ENCODE data around the gene HAGHL.

Gene HAGHL

DNA sequence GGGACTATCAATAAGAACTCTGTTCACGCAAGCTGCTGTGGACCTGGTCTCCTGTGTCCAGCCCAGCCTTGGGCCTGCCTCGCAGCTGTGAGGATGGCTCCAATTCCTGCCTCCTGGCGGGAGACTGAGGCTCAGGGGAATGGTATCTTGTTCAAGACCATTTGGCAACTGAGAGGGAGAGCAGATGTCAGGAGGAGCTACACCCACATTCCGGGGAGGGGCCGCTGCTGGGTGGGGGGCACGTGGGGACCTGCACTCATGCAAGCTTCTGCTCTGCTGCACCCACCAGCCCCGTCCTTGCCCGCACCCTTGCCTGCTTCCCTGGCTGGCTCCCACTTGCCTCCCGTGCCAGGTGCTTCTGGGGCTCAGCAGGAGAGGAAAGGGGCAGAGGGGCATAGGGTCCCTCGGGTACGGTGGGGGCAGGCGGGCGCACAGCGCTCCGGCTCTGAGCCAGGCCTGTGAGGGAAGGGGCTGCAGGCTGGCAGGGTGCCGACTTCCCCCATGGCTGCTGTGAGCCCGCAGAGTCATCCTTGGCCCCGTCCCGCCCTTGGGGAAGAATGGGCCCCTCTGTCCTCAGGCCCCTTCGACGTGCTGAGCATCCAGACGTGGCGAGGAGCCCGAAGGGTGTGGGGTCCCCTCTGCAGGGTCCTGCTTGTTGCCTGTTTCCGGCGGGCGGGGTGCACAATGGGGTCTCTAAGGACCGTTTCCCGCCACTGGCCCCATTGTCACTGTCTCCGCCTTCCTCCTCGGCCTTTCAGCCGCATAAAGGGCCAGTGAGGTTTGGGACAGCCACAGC, 9.3 kb upstream of the HAGHL start:
- H3K36me3 Mint-ChIP-seq = no peaks in the 10 kb centered on the region
- peaks cover 29% of the 10 kb centered on the region for H3K4me1 Mint-ChIP-seq
- H3K27me3 Mint-ChIP-seq = peaks cover 83% of the 10 kb centered on the region
- no peak for DNase-seq
- CTCF ChIA-PET = no interaction called here
- H3K9me3 Mint-ChIP-seq = no peaks in the 10 kb centered on the region
- H3K4me3 Mint-ChIP-seq = no peak overlapping the region
- H3K27ac Mint-ChIP-seq = no peak overlapping the region

DNA sequence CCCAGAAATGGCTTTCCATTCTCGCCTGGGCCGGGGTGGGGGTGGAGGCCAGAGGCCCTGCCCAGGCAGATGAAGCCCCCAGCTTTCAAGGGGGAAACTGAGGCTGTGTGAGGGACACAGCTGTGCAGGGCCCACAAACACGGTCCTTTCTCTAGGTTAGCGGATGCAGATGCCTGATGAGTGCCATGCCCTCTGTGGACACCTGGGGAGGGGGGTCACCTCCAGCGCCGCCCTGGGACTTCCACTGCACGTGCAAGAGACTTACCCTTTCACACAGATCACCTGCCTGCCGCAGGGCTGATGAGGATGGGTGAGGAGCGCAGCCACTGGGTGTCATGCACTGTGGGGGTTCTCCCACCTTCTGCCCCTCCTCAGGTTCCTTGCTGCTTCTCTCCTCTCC, 8.5 kb upstream of the HAGHL start:
- CTCF ChIA-PET = interaction anchor here (1.0 kb wide), 1 partner anchor 23 kb away, joined by 4 read pairs; no protein-coding TSS in a partner anchor
- no peak overlapping the region for H3K27ac Mint-ChIP-seq
- H3K4me3 Mint-ChIP-seq = no peak overlapping the region
- H3K36me3 Mint-ChIP-seq = no peaks in the 10 kb centered on the region
- H3K4me1 Mint-ChIP-seq = peaks cover 28% of the 10 kb centered on the region
- H3K9me3 Mint-ChIP-seq = no peaks in the 10 kb centered on the region
- no peak for DNase-seq
- peaks cover 80% of the 10 kb centered on the region for H3K27me3 Mint-ChIP-seq

DNA sequence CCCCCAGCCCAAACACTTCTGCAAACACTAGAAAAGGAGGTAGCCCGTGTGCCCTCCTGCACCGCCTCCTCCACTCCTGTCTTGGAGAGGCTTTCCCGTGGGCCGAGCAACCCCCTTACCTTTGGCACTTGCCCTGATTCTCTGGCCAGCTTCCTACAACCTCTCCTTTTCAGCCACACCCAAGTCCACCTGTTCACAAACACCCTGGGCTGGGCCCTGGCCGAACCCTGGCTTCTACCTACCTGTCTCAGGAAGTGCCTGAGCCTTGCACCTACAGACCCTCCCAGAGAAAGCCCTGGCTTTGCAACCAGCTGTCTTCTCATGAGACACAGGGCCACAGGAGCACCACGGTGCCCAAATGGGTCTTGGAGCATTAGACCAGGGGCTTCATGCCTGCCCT, 8.0 kb upstream of the HAGHL start:
- no peaks in the 10 kb centered on the region for H3K36me3 Mint-ChIP-seq
- peaks cover 27% of the 10 kb centered on the region for H3K4me1 Mint-ChIP-seq
- H3K9me3 Mint-ChIP-seq = no peaks in the 10 kb centered on the region
- H3K27me3 Mint-ChIP-seq = peaks cover 75% of the 10 kb centered on the region
- no peak overlapping the region for H3K27ac Mint-ChIP-seq
- CTCF ChIA-PET = interaction anchor here (1.0 to 1.7 kb wide), 4 partner anchors 16 to 68 kb away, joined by 3 to 6 read pairs (median 4); no protein-coding TSS in a partner anchor
- DNase-seq = no peak
- H3K4me3 Mint-ChIP-seq = peak overlapping the region; percentile 10

DNA sequence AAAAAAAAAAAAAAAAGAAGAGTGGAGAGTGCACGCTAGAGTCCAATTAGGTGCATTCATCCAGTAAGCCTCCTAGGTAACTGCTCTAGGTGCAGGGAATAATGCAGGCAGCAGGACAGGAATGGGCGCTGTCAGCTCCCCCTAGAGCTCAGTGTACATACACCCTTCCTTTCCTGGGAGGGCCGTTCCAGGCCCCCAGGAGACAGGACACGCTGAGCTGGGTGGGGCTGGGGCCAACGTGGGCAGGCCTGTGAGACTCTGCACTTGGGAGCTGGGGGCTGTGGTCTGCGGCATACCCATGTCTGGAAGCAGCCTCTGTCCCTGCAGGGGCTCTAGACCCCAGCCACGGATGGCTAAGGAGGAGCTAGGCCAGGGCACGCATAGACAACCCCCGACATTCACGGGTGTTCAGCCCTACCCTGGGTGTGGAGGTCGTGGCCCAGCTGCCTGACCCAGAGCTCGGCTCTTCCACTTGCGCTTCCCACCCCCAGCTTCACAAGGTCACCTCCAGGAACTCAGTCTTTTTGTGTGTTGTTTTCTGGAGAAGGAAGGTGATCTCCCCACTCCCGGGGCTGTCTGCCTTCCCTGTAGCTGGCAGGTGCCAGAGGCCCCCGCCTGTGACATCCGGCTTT, 7.0 kb upstream of the HAGHL start:
- Mint-ChIP-seq H3K27me3 (peaks cover 76% of the 10 kb centered on the region), H3K4me3 (peak overlapping the region; percentile 72), H3K9me3 (no peaks in the 10 kb centered on the region), H3K27ac (peak overlapping the region; percentile 63), H3K4me1 (peaks cover 25% of the 10 kb centered on the region), H3K36me3 (no peaks in the 10 kb centered on the region)
- DNase-seq = no peak
- CTCF ChIA-PET = interaction anchor here (0.7 to 1.7 kb wide), 10 partner anchors 8 to 457 kb away, joined by 3 to 7 read pairs (median 4); no protein-coding TSS in a partner anchor

DNA sequence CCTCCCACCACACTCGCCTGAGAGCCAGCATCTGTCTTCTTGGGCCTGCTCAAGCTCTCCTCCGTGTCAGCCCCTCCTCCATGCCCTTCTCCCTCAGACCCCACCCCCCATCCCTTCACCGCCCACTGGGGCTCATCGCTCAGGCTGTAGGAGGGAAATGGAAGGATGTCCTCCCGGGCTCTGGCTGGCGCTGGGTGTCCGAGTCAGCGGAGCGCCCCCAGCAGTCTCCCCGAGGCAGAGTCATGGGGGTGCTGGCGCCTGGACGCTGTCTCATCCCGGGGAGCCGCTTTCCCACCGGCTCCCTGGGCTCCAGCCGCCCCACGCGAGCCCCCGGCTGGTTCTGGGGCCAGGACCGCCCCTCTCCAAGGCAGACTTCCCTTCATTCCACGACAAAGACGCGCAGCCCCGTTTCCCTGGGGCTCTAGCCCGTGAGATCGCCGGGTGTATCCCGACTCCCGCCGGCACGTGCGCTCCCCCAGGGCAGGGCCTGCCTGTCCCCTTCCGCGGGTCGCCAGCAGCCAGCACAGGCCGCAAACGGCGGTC, 6.4 kb upstream of the HAGHL start:
- peak; percentile 55 for DNase-seq
- H3K4me1 Mint-ChIP-seq = peaks cover 25% of the 10 kb centered on the region
- no peaks in the 10 kb centered on the region for H3K9me3 Mint-ChIP-seq

DNA sequence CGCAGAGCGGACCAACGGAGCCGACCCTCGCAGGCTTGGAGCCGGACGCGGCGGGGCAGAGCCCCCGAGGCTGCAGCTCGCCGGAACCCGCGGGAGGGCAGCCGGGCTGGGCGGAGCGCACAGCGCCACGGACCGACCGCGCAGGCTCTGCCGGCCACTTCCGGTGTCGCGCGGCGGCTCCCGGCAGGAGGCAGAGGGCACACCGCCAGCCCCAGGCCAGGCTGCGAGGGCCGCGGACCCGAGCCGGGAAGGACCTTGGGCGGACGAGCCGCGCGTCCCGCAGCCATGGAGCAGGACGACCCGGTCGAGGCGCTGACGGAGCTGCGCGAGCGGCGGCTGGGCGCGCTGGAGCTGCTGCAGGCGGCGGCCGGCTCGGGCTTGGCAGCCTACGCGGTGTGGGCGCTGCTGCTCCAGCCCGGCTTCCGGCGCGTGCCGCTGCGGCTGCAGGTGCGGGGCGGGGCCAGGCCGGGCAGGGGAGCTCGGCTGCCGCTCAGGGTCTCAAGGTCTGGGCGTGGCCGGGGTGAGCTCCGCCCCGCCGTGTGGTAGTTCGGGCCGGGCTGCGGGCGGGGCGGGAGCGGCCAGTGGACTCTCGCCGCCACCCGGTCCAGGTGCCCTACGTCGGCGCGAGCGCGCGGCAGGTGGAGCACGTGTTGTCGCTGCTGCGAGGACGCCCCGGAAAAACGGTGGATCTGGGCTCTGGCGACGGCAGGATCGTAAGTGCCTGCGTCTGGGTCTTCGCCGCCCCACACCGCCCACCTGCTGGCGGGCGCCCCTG, 5.7 kb upstream of the HAGHL start, which contains the start of gene ANTKMT:
Gene ANTKMT (plus strand): TSS at position 157 of the 775 bp plus-strand sequence. CDS start 129 bp downstream, at position 286.
- Mint-ChIP-seq H3K27me3 (peaks cover 82% of the 10 kb centered on the region), H3K27ac (peak within 1 kb of the TSS; percentile 63), H3K9me3 (no peaks in the 10 kb centered on the region), H3K36me3 (no peaks in the 10 kb centered on the region), H3K4me3 (peak within 1 kb of the TSS; percentile 72), H3K4me1 (peaks cover 22% of the 10 kb centered on the region)
- CTCF ChIA-PET = interaction anchor here (1.1 to 1.6 kb wide), 4 partner anchors 9 to 15 kb away, joined by 3 to 7 read pairs (median 4); no protein-coding TSS in a partner anchor
- peak; percentile 80 for DNase-seq

More for the DNA sequence above, 6.4 kb upstream of the HAGHL start:
- H3K27ac Mint-ChIP-seq = peak overlapping the region; percentile 63
- CTCF ChIA-PET = interaction anchor here (0.7 to 1.7 kb wide), 9 partner anchors 8 to 457 kb away, joined by 3 to 7 read pairs (median 4); no protein-coding TSS in a partner anchor
- H3K27me3 Mint-ChIP-seq = peaks cover 81% of the 10 kb centered on the region
- H3K4me3 Mint-ChIP-seq = peak overlapping the region; percentile 72
- H3K36me3 Mint-ChIP-seq = no peaks in the 10 kb centered on the region

DNA sequence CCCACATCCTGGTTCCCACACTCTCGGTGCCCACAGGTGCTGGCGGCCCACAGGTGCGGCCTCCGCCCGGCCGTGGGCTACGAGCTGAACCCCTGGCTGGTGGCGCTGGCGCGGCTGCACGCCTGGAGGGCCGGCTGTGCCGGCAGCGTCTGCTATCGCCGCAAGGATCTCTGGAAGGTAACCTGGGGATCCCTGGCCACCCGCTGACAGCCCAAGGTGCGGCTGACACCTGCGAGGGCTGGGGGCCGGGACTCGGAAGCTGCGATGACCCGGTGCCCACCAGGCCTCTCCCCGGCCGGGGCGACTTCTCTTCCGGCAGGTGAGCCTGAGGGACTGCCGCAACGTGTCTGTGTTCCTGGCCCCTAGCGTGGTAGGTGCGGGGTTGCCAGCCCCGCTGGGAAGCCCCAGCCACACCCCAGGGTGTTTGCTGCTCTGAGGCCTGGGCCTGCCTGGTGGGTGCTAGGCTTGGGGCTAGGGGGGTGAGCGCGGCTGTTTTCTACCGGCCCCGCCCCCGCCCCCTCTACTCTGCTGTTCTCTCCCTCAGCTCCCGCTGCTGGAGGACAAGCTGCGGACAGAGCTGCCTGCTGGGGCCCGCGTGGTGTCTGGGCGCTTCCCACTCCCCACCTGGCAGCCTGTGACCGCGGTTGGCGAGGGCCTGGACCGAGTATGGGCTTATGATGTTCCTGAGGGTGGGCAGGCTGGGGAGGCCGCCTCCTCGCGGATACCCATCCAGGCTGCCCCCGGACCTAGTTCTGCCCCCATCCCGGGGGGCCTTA, 5.0 kb upstream of the HAGHL start:
- no peak overlapping the region for H3K27ac Mint-ChIP-seq

DNA sequence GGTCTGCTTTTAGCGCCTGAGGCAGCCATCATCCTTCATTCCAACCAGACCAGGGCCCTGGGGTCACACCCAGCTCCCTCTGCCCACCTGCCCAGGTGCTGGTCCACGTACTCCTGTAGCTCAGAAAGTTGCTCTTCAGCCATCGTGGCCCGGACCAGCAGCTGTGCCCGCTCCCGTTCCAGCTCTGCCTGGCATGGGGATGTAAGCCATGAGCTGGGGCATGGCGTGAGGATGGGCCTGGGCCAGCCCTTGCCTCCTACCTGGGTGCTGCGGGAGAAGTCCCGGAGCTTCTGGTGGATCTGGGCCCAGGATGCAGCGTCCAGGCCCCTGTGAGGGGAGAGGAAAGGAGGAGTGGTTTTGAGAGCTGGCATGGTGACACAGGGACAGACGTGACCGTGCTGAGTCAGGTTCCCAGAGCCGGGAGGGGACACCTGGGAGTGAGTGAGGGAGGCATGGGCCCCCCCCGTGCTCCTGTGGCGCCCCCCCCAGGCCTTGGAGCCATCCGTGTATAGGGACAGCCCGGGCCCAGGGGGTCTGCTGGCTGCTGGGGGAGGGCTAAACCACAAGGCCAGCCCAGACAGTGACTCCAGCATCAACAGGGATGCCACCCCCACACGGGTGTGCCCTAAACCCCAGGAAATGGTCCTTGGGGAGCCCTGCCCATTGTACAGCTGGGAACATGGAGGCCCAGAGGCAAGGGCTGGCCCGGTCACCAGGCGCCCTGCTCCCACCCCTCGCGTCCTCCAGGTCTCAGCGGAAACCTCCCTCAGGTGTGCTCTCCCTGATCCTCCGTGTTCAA, 3.9 kb upstream of the HAGHL start:
- Mint-ChIP-seq H3K27me3 (peaks cover 70% of the 10 kb centered on the region), H3K9me3 (no peaks in the 10 kb centered on the region), H3K27ac (peak overlapping the region; percentile 45), H3K36me3 (no peaks in the 10 kb centered on the region), H3K4me3 (no peak overlapping the region), H3K4me1 (peaks cover 22% of the 10 kb centered on the region)
- DNase-seq = no peak
- CTCF ChIA-PET = interaction anchor here (2.0 kb wide), 1 partner anchor 11 kb away, joined by 9 read pairs; no protein-coding TSS in a partner anchor

More for the DNA sequence above, 5.0 kb upstream of the HAGHL start:
- Mint-ChIP-seq H3K4me3 (no peak overlapping the region), H3K9me3 (no peaks in the 10 kb centered on the region), H3K36me3 (no peaks in the 10 kb centered on the region), H3K27me3 (peaks cover 81% of the 10 kb centered on the region), H3K4me1 (peaks cover 22% of the 10 kb centered on the region)
- DNase-seq = no peak
- CTCF ChIA-PET = interaction anchor here (1.1 to 1.6 kb wide), 2 partner anchors 9 to 12 kb away, joined by 3 to 7 read pairs; no protein-coding TSS in a partner anchor

DNA sequence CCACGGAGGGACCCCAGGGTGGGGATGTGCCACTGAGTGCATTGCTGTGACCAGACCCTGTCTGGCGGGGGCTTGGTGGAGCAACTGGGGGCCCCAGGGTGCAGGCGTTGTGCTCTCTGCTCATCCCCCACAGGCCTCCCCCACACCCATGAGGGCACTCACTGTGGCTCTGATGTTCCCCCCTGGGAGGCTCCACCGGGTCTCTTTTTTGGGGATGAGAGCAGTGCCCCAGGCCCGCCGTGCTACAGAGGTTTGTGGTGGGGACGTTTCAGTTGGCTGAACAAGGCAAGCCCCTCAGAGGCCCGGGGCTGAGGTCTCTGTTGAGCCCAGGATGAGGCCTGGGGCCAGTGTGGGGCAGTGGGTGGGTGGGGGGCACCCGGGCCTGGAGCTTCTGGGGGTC, 3.2 kb upstream of the HAGHL start:
- no peak for DNase-seq
- Mint-ChIP-seq H3K36me3 (no peaks in the 10 kb centered on the region), H3K4me3 (no peak overlapping the region), H3K27ac (no peak overlapping the region), H3K27me3 (peaks cover 64% of the 10 kb centered on the region), H3K4me1 (peaks cover 22% of the 10 kb centered on the region), H3K9me3 (no peaks in the 10 kb centered on the region)
- CTCF ChIA-PET = interaction anchor here (2.0 kb wide), 1 partner anchor 11 kb away, joined by 9 read pairs; no protein-coding TSS in a partner anchor

DNA sequence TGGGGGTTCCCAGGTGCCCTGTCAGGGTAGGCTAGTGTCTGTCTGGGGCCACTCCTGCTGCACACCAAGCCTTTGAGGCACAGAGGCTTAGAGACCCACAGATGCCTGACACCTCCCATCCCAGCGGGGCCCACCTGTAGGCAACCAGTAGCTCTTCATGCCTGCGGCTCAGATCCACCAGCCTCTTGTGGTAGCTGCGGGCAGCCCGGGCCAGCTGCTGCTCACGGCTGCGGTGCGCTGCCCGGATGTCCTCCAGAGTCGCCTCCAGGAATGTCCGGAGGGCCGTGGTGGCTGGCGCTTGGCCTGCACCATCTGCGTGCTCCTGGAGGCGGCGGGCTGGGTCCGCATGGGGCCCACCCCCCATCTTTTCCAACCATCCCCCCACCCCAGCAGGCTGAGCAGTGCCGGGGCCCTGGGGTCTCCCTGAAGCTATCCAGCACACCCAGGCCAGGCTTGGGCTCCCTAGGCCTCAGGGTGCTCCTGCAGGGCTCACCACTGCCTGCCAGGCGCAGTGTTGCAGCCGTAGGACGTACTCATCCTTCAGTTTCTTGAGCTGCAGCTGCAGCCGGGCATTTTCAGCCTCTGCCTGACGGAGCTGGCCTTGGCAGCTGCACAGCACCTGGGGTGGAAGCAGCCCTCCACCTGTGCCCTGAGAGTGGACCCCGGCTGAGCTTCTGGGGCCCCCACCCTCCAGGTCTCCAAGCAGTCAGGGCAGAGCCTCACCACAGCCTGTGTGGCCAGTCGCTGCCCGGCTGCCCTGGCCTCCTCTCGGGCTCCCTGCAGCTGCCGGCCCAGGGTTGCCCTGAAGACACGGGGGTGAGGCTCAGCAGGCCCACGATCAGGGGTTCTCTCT, 2.5 kb upstream of the HAGHL start:
- Mint-ChIP-seq H3K27me3 (peaks cover 57% of the 10 kb centered on the region), H3K4me1 (peaks cover 18% of the 10 kb centered on the region), H3K36me3 (no peaks in the 10 kb centered on the region), H3K4me3 (no peak overlapping the region), H3K27ac (no peak overlapping the region), H3K9me3 (no peaks in the 10 kb centered on the region)
- CTCF ChIA-PET = interaction anchor here (0.5 to 3.2 kb wide), 5 partner anchors 12 to 32 kb away, joined by 3 to 10 read pairs (median 3); no protein-coding TSS in a partner anchor
- DNase-seq = no peak

DNA sequence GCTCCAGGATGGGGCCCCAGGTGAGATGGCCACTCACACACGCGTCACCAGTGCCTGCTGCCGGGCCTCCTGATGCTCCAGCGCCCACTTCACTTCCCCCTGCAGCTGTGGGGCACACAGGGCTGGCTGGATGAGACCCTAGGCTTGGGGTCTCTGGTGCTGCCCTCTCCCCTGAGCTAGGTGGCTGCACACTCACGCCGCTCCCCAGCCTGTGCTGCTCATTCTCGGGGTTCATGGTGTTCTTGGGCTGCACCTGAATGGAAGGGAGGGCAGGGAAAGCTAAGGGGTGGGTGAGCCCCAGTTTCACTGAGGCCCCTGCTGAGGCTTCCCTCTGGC, 1.9 kb upstream of the HAGHL start:
- DNase-seq = no peak
- H3K4me1 Mint-ChIP-seq = peaks cover 13% of the 10 kb centered on the region
- no peak overlapping the region for H3K27ac Mint-ChIP-seq
- peaks cover 53% of the 10 kb centered on the region for H3K27me3 Mint-ChIP-seq
- CTCF ChIA-PET = interaction anchor here (0.5 to 3.2 kb wide), 5 partner anchors 10 to 31 kb away, joined by 3 to 10 read pairs (median 3); partner anchors contain the start of gene METRN
- no peaks in the 10 kb centered on the region for H3K36me3 Mint-ChIP-seq
- no peaks in the 10 kb centered on the region for H3K9me3 Mint-ChIP-seq
- H3K4me3 Mint-ChIP-seq = no peak overlapping the region
